ENCODE data around the gene EHD4. TPM values are rescaled to one million over a fixed set of nuclear protein-coding genes. Genes with fewer than 3 reads are reported as not detected.

EHD4 gene
- total and polyA plus RNA-seq, 2 donors (not counting 3 experiments of a cell fraction or from before 2014, with no cell fraction given), result 96.7 to 128 TPM

DNA sequence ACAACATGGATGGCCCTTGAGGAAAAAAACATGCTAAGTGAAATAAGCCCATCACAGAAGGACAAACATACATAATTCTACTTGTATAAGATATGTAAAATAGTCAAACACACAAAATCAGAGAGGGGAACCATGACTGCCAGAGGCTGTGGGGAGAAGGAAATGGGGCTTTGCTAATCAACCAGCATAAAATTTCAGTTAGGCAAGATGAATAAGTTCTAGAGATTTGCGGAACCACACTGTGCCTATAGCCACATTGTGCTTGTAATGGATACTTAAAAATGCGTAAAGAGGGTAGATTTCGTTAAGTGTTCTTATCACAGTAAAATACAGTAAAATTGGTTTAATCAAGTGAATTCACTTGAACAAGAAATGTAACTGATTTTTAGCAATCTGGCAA lies 44.8 kb downstream of the EHD4 start:
- no peak overlapping the region for H3K4me3 ChIP-seq (replicated peaks in 1 of 3; ENCODE audit: insufficient read depth in 1 of 3, low read depth in 1 of 3, low read length in 3 of 3)
- TF ChIP-seq FOS (IDR thresholded peaks at IDR 0.05; ENCODE audit: borderline replicate concordance, insufficient read depth, low read length) (no peak), POLR2A (IDR thresholded peaks at IDR 0.05; ENCODE audit: low read depth, low read length) (no peak), POLR2AphosphoS5 (IDR thresholded peaks at IDR 0.05; ENCODE audit: insufficient read depth, low read depth, low read length) (no peak), GATA2 (IDR thresholded peaks at IDR 0.05; ENCODE audit: insufficient read depth, insufficient read length, low read depth, low read length) (no peak), MYC (IDR thresholded peaks at IDR 0.05; ENCODE audit: low read depth, low read length) (no peak), MAX (IDR thresholded peaks at IDR 0.05; ENCODE audit: insufficient read depth, insufficient read length) (no peak), EZH2 (IDR thresholded peaks at IDR 0.05; ENCODE audit: borderline replicate concordance, low read depth, low read length, severe bottlenecking) (no peak), JUN (IDR thresholded peaks at IDR 0.05; ENCODE audit: borderline replicate concordance, insufficient read depth, insufficient read length, low read depth) (no peak)
- TF ChIP-seq, protein P1, sequence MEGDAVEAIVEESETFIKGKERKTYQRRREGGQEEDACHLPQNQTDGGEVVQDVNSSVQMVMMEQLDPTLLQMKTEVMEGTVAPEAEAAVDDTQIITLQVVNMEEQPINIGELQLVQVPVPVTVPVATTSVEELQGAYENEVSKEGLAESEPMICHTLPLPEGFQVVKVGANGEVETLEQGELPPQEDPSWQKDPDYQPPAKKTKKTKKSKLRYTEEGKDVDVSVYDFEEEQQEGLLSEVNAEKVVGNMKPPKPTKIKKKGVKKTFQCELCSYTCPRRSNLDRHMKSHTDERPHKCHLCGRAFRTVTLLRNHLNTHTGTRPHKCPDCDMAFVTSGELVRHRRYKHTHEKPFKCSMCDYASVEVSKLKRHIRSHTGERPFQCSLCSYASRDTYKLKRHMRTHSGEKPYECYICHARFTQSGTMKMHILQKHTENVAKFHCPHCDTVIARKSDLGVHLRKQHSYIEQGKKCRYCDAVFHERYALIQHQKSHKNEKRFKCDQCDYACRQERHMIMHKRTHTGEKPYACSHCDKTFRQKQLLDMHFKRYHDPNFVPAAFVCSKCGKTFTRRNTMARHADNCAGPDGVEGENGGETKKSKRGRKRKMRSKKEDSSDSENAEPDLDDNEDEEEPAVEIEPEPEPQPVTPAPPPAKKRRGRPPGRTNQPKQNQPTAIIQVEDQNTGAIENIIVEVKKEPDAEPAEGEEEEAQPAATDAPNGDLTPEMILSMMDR (IDR thresholded peaks at IDR 0.05; ENCODE audit: extremely low read depth in 1 of 2, insufficient read depth in 1 of 2, low read depth in 1 of 2, low read length in 2 of 2), result no peak
- no peaks in the 10 kb centered on the region for H4K20me1 ChIP-seq (replicated peaks; ENCODE audit: control insufficient read depth, extremely low read depth, insufficient read depth, low read length)
- intact Hi-C loops (cut with micrococcal nuclease) (no loop called here), dilution Hi-C loops (cut with MboI; ENCODE audit: extremely low pct_ligation_motif_present, low sequenced_read_pairs) (no loop called here)
- H3K27me3 ChIP-seq (ENCODE audit: control insufficient read depth in 2 of 2, insufficient read depth in 2 of 2, low read length in 2 of 2), result no peaks in the 10 kb centered on the region
- FAIRE-seq (no peak), DNase-seq (ENCODE audit: low read depth, low spot score) (no peak)
- ChIA-PET CTCF (interaction anchor here (1.0 to 1.6 kb wide), 3 partner anchors 13 to 62 kb away, joined by 3 to 5 read pairs (median 5); partner anchors contain the start of gene EHD4), POLR2A (no interaction called here)
- peak overlapping the region; percentile 9 for H3K4me2 ChIP-seq (ENCODE audit: insufficient read depth, low read length)
- H3K36me3 ChIP-seq (ENCODE audit: control insufficient read depth in 2 of 2, extremely low read depth in 1 of 2, insufficient read depth in 2 of 2, low read length in 2 of 2), result peaks cover 12 to 18% of the 10 kb centered on the region in 2 experiments
- peaks cover 67% of the 10 kb centered on the region for H3K4me1 ChIP-seq (ENCODE audit: control insufficient read depth, extremely low read depth, insufficient read depth, low read length)
- no peak overlapping the region for H3K27ac ChIP-seq (ENCODE audit: insufficient read depth, low read depth, low read length)
- H3K9me1 ChIP-seq (replicated peaks; ENCODE audit: control insufficient read depth, extremely low read depth, insufficient read depth, low read length), result no peaks in the 10 kb centered on the region
- H3K79me2 ChIP-seq (ENCODE audit: control insufficient read depth, insufficient read depth, low read length), result peaks cover 93% of the 10 kb centered on the region
- H3K9ac ChIP-seq (replicated peaks; ENCODE audit: extremely low read depth, insufficient read depth, low read length), result no peak overlapping the region
- no TSS peak for BruUV-seq (replicated peaks)
- no peak overlapping the region for H2AFZ ChIP-seq (ENCODE audit: low read depth, low read length)
- H3K9me3 ChIP-seq (replicated peaks; ENCODE audit: control insufficient read depth, insufficient read depth, low read length), result no peaks in the 10 kb centered on the region
